OCI-LY1 (cell line): ENCODE measurements around the gene MVB12B.

Experiments used
- H2AFZ ChIP-seq: fragments of 200-600 bp; sonication (generic), shearing (Covaris generic); 2 replicates; pipeline ENCODE4 v1.6.0; 2014; ENCODE audit warnings: antibody characterized with exemption, mild to moderate bottlenecking, low read length
- H3F3A ChIP-seq: fragments of 200-600 bp; sonication (generic), shearing (Covaris generic); 2 replicates; pipeline ENCODE4 v1.6.0; 2014; ENCODE audit warnings: mild to moderate bottlenecking, antibody characterized with exemption, low read length, moderate library complexity; ENCODE audit not compliant: insufficient read depth
- H3K27ac ChIP-seq: fragments of 200-600 bp; sonication (generic); 2 replicates; pipeline ENCODE4 v1.5.1; 2014; ENCODE audit warnings: low read length, mixed run types, mild to moderate bottlenecking, low read depth; ENCODE audit not compliant: poor library complexity, severe bottlenecking
- H3K27me3 ChIP-seq: fragments of 200-600 bp; sonication (generic); 2 replicates; pipeline ENCODE4 v1.6.0; 2014; ENCODE audit warnings: antibody characterized with exemption, mild to moderate bottlenecking, low read length, moderate library complexity; ENCODE audit not compliant: insufficient read depth
- H3K36me3 ChIP-seq: fragments of 200-600 bp; sonication (generic); 2 replicates; pipeline ENCODE4 v1.6.1; 2014; ENCODE audit warnings: mild to moderate bottlenecking, antibody characterized with exemption, low read length, moderate library complexity, mixed read lengths; ENCODE audit not compliant: insufficient read depth
- H3K4me1 ChIP-seq: fragments of 200-600 bp; sonication (generic); 2 replicates; pipeline ENCODE4 v1.5.1; 2014; ENCODE audit warnings: mild to moderate bottlenecking, low read length, moderate library complexity; ENCODE audit not compliant: insufficient read depth, severe bottlenecking
- H3K4me2 ChIP-seq: fragments of 200-600 bp; sonication (generic), shearing (Covaris generic); 2 replicates; pipeline ENCODE4 v1.6.1; 2014; ENCODE audit warnings: low read length
- H3K4me3 ChIP-seq: fragments of 200-600 bp; sonication (generic); 2 replicates; pipeline ENCODE4 v1.5.1; 2014; ENCODE audit warnings: low read length, low read depth, mild to moderate bottlenecking, mixed read lengths; ENCODE audit not compliant: poor library complexity, severe bottlenecking
- H3K79me2 ChIP-seq: fragments of 200-600 bp; shearing (Covaris generic); 2 replicates; pipeline ENCODE4 v1.6.1; 2016; ENCODE audit warnings: mixed run types, low read length, mixed read lengths; ENCODE audit not compliant: insufficient read depth
- H3K9ac ChIP-seq: fragments of 200-600 bp; sonication (generic), shearing (Covaris generic); 2 replicates; pipeline ENCODE4 v1.6.1; 2014; ENCODE audit warnings: mild to moderate bottlenecking, low read length, mixed read lengths
- H3K9me2 ChIP-seq: fragments of 200-600 bp; sonication (generic), shearing (Covaris generic); 2 replicates; pipeline ENCODE4 v1.6.1; 2014; ENCODE audit warnings: low read depth, mild to moderate bottlenecking, low read length, mixed read lengths
- H3K9me3 ChIP-seq: fragments of 200-600 bp; shearing (Covaris generic); 2 replicates; pipeline ENCODE4 v1.6.1; 2014; ENCODE audit warnings: low read length, mixed read lengths
- H4K20me1 ChIP-seq: fragments of 200-600 bp; sonication (generic), shearing (Covaris generic); 2 replicates; pipeline ENCODE4 v1.6.0; 2016; ENCODE audit warnings: mild to moderate bottlenecking, low read length; ENCODE audit not compliant: insufficient read depth
- CTCF ChIP-seq: fragments of 200-600 bp; sonication (generic), shearing (Covaris generic); IDR thresholded peaks from 2 replicates; pipeline ENCODE4 v1.5.1; 2017; ENCODE audit warnings: mild to moderate bottlenecking, antibody characterized with exemption, low read length, moderate library complexity, mixed read lengths
- EZH2 ChIP-seq: fragments of 200-600 bp; sonication (generic), shearing (Covaris generic); IDR thresholded peaks from 2 replicates; pipeline ENCODE4 v1.8.0; 2017; ENCODE audit warnings: borderline replicate concordance, mixed run types, mild to moderate bottlenecking, antibody characterized with exemption, low read length, moderate library complexity, mixed read lengths

The MVB12B gene

GRCh38 chr9:126494264-126494663, 167.6 kb downstream of the MVB12B start:
- H3K9ac ChIP-seq, result no peak overlapping the region
- H3K27me3 ChIP-seq, result no peaks in the 10 kb centered on the region
- no peaks in the 10 kb centered on the region for H3F3A ChIP-seq
- H4K20me1 ChIP-seq, result no peaks in the 10 kb centered on the region
- no peak overlapping the region for H3K4me2 ChIP-seq
- H3K9me2 ChIP-seq, result no peaks in the 10 kb centered on the region
- H3K4me3 ChIP-seq, result no peak overlapping the region
- H3K36me3 ChIP-seq, result no peaks in the 10 kb centered on the region
- no peaks in the 10 kb centered on the region for H3K4me1 ChIP-seq
- H3K79me2 ChIP-seq, result no peaks in the 10 kb centered on the region
- no peaks in the 10 kb centered on the region for H3K9me3 ChIP-seq
- no peak overlapping the region for H2AFZ ChIP-seq
- H3K27ac ChIP-seq, result no peak overlapping the region
- TF ChIP-seq EZH2 (no peak), CTCF (no peak)

GRCh38 chr9:126494746-126495145, 168.1 kb downstream of the MVB12B start:
- Histone ChIP-seq H3K27me3 (no peaks in the 10 kb centered on the region), H3K79me2 (no peaks in the 10 kb centered on the region), H3K4me2 (no peak overlapping the region), H4K20me1 (no peaks in the 10 kb centered on the region), H3K9me2 (no peaks in the 10 kb centered on the region), H3K36me3 (no peaks in the 10 kb centered on the region), H3K27ac (no peak overlapping the region), H3K4me3 (no peak overlapping the region), H3K9me3 (no peaks in the 10 kb centered on the region), H3K9ac (no peak overlapping the region), H2AFZ (no peak overlapping the region), H3F3A (no peaks in the 10 kb centered on the region), H3K4me1 (no peaks in the 10 kb centered on the region)
- no peak for TF ChIP-seq CTCF
- no peak for TF ChIP-seq EZH2

GRCh38 chr9:126495411-126496180, 169.0 kb downstream of the MVB12B start:
- TF ChIP-seq CTCF (no peak), EZH2 (no peak)
- H3K9ac ChIP-seq, result no peak overlapping the region
- H3K27me3 ChIP-seq, result no peaks in the 10 kb centered on the region
- no peak overlapping the region for H3K4me3 ChIP-seq
- no peaks in the 10 kb centered on the region for H3K36me3 ChIP-seq
- H3K4me2 ChIP-seq, result no peak overlapping the region
- H3F3A ChIP-seq, result no peaks in the 10 kb centered on the region
- no peak overlapping the region for H2AFZ ChIP-seq
- H3K9me2 ChIP-seq, result no peaks in the 10 kb centered on the region
- H4K20me1 ChIP-seq, result no peaks in the 10 kb centered on the region
- no peaks in the 10 kb centered on the region for H3K4me1 ChIP-seq
- no peaks in the 10 kb centered on the region for H3K79me2 ChIP-seq
- H3K9me3 ChIP-seq, result no peaks in the 10 kb centered on the region
- H3K27ac ChIP-seq, result no peak overlapping the region
